ENCODE data around the gene COL4A2. TPM values are rescaled to one million over a fixed set of nuclear protein-coding genes. Genes with fewer than 3 reads are reported as not detected.

The COL4A2 gene
- total and polyA plus RNA-seq, 11 donors, result 92.4 to 377 (median 166) TPM

DNA sequence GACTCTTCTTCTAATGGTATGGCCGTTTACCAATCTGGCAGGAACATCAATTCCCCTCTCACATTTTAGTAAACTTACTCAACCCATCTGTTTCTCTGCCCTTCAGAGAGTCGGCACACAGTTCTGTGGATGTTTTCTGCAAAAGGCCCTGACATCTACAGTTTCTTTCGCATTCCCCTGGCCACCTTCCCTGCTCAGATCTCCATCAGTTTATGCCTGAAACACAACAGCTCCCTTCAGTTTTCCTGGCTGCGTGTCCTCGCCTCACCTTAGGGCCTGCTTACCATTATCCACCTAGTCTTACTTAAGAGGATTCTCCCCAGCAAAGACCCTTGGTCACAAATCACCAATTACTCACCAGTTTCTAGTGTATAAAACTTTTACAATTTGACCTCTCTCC lies 25.3 kb upstream of the COL4A2 start:
- TF ChIP-seq CTCF (IDR thresholded peaks at IDR 0.05) (no peak), POLR2A (IDR thresholded peaks at IDR 0.05) (no peak)
- Histone ChIP-seq H3K36me3 (peaks cover 0 to 13% (median 2%) of the 10 kb centered on the region in 9 donors), H3K4me3 (no peak overlapping the region), H3K27me3 (no peaks in the 10 kb centered on the region), H3K4me1 (peaks cover 4 to 100% (median 66%) of the 10 kb centered on the region in 12 donors), H3K9me3 (no peaks in the 10 kb centered on the region), H3K27ac (peak overlapping the region in 11 of 12 donors; percentile 2 to 82 (median 28))
- ATAC-seq (no peak), DNase-seq (peak in 1 of 5 donors; percentile 10)
- intact Hi-C loops (cut with DNase I), result no loop called here
- WGBS, 4 donors, result 88 to 94% (median 91%) methylated on average over 5 of the region's 5 CpGs

DNA sequence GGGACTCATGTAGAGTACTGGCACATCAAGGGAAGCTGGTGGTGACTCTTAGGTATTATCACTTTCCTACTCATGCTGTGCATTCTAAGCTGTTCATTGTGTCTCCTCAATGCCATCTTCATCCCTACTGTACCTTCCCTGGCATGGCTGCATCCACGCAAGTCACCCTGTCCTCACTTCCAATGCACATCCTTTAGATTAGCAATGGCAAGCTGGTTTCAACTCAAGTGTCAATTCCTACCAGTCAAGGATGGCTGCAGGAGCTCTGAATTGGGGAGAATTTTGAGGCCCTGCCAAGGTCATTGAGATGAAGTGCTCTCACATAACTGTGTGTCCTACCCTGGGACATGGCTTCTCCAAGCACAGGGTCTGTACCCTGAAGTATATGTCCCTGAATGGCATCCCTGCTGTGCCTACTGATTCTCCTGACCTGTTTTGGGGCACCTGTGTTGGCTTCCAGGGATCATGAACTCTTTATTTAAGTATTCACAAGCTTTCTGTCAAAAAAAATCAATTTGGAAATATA lies 24.7 kb upstream of the COL4A2 start:
- Histone ChIP-seq H3K4me1 (peaks cover 6 to 100% (median 66%) of the 10 kb centered on the region in 12 donors), H3K36me3 (peaks cover 0 to 13% (median 2%) of the 10 kb centered on the region in 9 donors), H3K4me3 (no peak overlapping the region), H3K9me3 (no peaks in the 10 kb centered on the region), H3K27me3 (no peaks in the 10 kb centered on the region), H3K27ac (peak overlapping the region in 2 of 12 donors; percentile 6 to 82)
- ATAC-seq, result no peak
- WGBS, 4 donors, result 44 to 68% (median 59%) methylated on average over 1 of the region's 1 CpG
- peak in 1 of 5 donors; percentile 10 for DNase-seq
- TF ChIP-seq CTCF (IDR thresholded peaks at IDR 0.05) (no peak), POLR2A (IDR thresholded peaks at IDR 0.05) (no peak)
- intact Hi-C loops (cut with DNase I), result no loop called here

DNA sequence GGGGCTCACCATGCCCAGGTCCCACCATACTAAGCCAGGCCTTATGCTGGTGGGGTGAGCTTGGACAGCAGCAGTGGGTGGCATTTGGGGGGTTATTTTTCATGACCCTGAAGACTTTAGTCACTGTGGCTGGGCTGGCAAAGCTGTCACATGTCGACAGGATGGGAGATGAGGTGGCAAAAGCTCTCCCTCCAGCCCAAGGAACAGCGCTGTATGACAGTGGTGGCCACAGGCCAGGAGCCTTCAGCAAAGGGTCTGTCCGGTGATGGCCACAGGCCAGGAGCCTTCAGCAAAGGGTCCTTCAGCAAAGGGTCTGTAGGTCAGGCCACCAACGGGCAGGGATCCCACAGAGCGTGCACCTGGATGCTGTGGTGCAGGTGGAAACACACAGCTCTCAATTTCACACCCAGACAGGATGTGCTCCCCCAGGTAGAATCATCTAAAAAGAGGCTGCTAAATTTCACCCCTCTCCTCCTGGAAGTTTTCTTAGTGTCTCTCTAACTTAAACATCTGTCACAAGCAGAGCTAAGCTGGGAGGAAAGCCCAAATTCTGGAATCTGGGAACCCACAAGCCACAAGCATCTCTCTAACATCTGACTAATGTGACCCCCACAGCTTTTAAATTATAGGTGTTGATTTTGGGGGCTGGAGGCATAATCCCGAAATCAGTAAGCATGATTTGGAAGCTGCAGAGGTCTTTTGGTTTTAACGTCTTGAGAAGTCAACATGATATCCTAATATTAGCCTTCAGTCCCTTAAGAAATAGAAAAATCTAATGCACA lies 23.2 kb upstream of the COL4A2 start:
- peaks cover 0 to 21% (median 2%) of the 10 kb centered on the region in 9 donors for H3K36me3 ChIP-seq
- peak overlapping the region in 1 of 12 donors; percentile 82 for H3K27ac ChIP-seq
- intact Hi-C loops (cut with DNase I), result no loop called here

More for the DNA sequence above, 23.2 kb upstream of the COL4A2 start:
- no peaks in the 10 kb centered on the region for H3K27me3 ChIP-seq
- TF ChIP-seq POLR2A (IDR thresholded peaks at IDR 0.05) (no peak), CTCF (IDR thresholded peaks at IDR 0.05) (no peak)
- H3K9me3 ChIP-seq, result no peaks in the 10 kb centered on the region
- H3K4me3 ChIP-seq, result no peak overlapping the region
- 65 to 75% (median 70%) methylated on average over 6 to 7 of the region's 7 CpGs for WGBS, 4 donors
- DNase-seq, result peak in 1 of 5 donors; percentile 18
- no peak for ATAC-seq
- peaks cover 8 to 90% (median 60%) of the 10 kb centered on the region in 12 donors for H3K4me1 ChIP-seq
